A172 (cell line): ENCODE results near the gene ARID1A. TPM values are rescaled to one million over a fixed set of nuclear protein-coding genes. Genes with fewer than 3 reads are reported as not detected.
"Not testable (repeated sequence)": the region's sequence is repeated elsewhere in the genome, so short reads cannot be mapped to it uniquely, and the experiment has no call there.

Experiments
- DNase-seq: peaks from one replicate; pipeline ENCODE4 v3.0.0-alpha.2; 2015; ENCODE audit warnings: low spot score
- total RNA-seq: library from RNA; depleted of rRNA; stranded (reverse); fragments of >200 nt; shearing (Covaris generic); gene quantifications from 2 replicates; pipeline ENCODE4 v1.2.3, GENCODE V29; 2014

ARID1A gene
- total RNA-seq, 1 experiment from 2014 or later: 9.8 TPM

GRCh38 chr1:26788515-26788785 is 92.6 kb downstream of the ARID1A start:
- no peak for DNase-seq

GRCh38 chr1:26788836-26789611 is 93.2 kb downstream of the ARID1A start:
- DNase-seq: peak; percentile 64

- DNase-seq: no peak
Observed at GRCh38 chr1:26789612-26789865, 93.7 kb downstream of the ARID1A start.

GRCh38 chr1:26789931-26790330 is 94.1 kb downstream of the ARID1A start:
- DNase-seq: no peak

GRCh38 chr1:26790551-26790953 is 94.7 kb downstream of the ARID1A start:
- peak; percentile 51 for DNase-seq

- no peak for DNase-seq
Observed at GRCh38 chr1:26791148-26791547, 95.3 kb downstream of the ARID1A start.

GRCh38 chr1:26791626-26792025 is 95.8 kb downstream of the ARID1A start:
- no peak for DNase-seq

- DNase-seq: no peak
Observed at GRCh38 chr1:26792924-26793323, 97.1 kb downstream of the ARID1A start.

- DNase-seq: no peak
Observed at GRCh38 chr1:26794391-26794790, 98.6 kb downstream of the ARID1A start.

GRCh38 chr1:26797627-26798026 is 101.8 kb downstream of the ARID1A start:
- no peak for DNase-seq

- peak; percentile 66 for DNase-seq
Observed at GRCh38 chr1:26799479-26800142, 103.8 kb downstream of the ARID1A start.

- DNase-seq: not testable (repeated sequence)
Observed at GRCh38 chr1:26803932-26804331, 108.1 kb downstream of the ARID1A start.

GRCh38 chr1:26810105-26810504 is 114.3 kb downstream of the ARID1A start:
- peak; percentile 42 for DNase-seq

- no peak for DNase-seq
Observed at GRCh38 chr1:26811057-26811456, 115.2 kb downstream of the ARID1A start.

GRCh38 chr1:26811708-26812107 is 115.9 kb downstream of the ARID1A start:
- DNase-seq: no peak

GRCh38 chr1:26814377-26814776 is 118.6 kb downstream of the ARID1A start:
- DNase-seq: no peak

GRCh38 chr1:26814893-26815292 is 119.1 kb downstream of the ARID1A start:
- no peak for DNase-seq

GRCh38 chr1:26820784-26821269 is 125.0 kb downstream of the ARID1A start:
- no peak for DNase-seq

GRCh38 chr1:26822737-26823395 is 127.1 kb downstream of the ARID1A start:
- DNase-seq: no peak

GRCh38 chr1:26824731-26825130 is 128.9 kb downstream of the ARID1A start:
- DNase-seq: no peak

- peak; percentile 10 for DNase-seq
Observed at GRCh38 chr1:26826261-26827105, 130.7 kb downstream of the ARID1A start, which contains the start of gene ZDHHC18. Gene ZDHHC18, plus strand, starts transcription at chr1:26826688. Its CDS starts 117 bp downstream, at chr1:26826805.

GRCh38 chr1:26827106-26827604 is 131.3 kb downstream of the ARID1A start:
- DNase-seq: no peak
